Heart right ventricle (tissue), 16 donors: ENCODE measurements around the gene FBXO11. TPM values are rescaled to one million over a fixed set of nuclear protein-coding genes. Genes with fewer than 3 reads are reported as not detected.
A peak's percentile ranks its signal among the peaks of the same experiment; 100 is the strongest.

Source experiments
- ATAC-seq, 8 donors: fragments of 200-7000 bp; cut with Tn5 transposase; one replicate each; pipeline ENCODE4 v1.9.1; 2020; ENCODE audit warnings: mild to moderate bottlenecking in 8 of 8, moderate library complexity in 8 of 8, moderate number of reproducible peaks in 1 of 8
- DNase-seq, 2 donors: peaks; one replicate each; pipeline ENCODE4 v3.0.0-alpha.2; 2020
- H3K27ac ChIP-seq, 10 donors: fragments of 200-600 bp; sonication (generic) in 2 of 10; one replicate each; pipeline versions ENCODE4 v1.5.0 to v1.8.0; 2020 to 2022; ENCODE audit warnings: mild to moderate bottlenecking in 3 of 10
- H3K27me3 ChIP-seq, 7 donors: fragments of 200-600 bp; one replicate each; pipeline ENCODE4 v1.8.0; 2021 to 2022; ENCODE audit warnings: mild to moderate bottlenecking in 2 of 7
- H3K36me3 ChIP-seq, 9 donors: fragments of 200-600 bp; sonication (generic) in 1 of 9; one replicate each; pipeline versions ENCODE4 v1.5.0 to v1.8.0; 2020 to 2022; ENCODE audit warnings: mild to moderate bottlenecking in 2 of 9
- H3K4me1 ChIP-seq, 9 donors: fragments of 200-600 bp; sonication (generic) in 1 of 9; one replicate each; pipeline versions ENCODE4 v1.5.0 to v1.8.0; 2020 to 2022; ENCODE audit warnings: mild to moderate bottlenecking in 4 of 9
- H3K4me3 ChIP-seq, 10 donors: fragments of 200-600 bp; sonication (generic) in 2 of 10; one replicate each; pipeline versions ENCODE4 v1.5.0 to v1.8.0; 2020 to 2022; ENCODE audit warnings: mild to moderate bottlenecking in 7 of 10, moderate library complexity in 2 of 10
- H3K9me3 ChIP-seq, 11 donors: fragments of 200-600 bp in 10 of 11; sonication (generic) in 2 of 11; one replicate each; pipeline versions ENCODE4 v1.5.0 to v1.8.0; 2013 to 2022; ENCODE audit warnings: mild to moderate bottlenecking in 2 of 11, control low read depth in 1 of 11, moderate library complexity in 1 of 11
- CTCF ChIP-seq, 9 donors: fragments of 200-600 bp; sonication (generic) in 2 of 9; IDR thresholded peaks; one replicate each; pipeline versions ENCODE4 v1.5.0 to v1.8.0; 2021 to 2022; ENCODE audit warnings: antibody characterized with exemption in 9 of 9, mild to moderate bottlenecking in 5 of 9, moderate library complexity in 1 of 9
- WGBS, 2 donors: extraction: QIAGEN DNeasy Blood & Tissue Kit; methylation state at CpG; one replicate each; pipeline ENCODE4 v1.1.7; 2013; ENCODE audit warnings: inconsistent platforms in 1 of 2; 5-methylcytosine and 5-hydroxymethylcytosine counted together
- intact Hi-C, 10 donors: fragments of 100-400 bp; cut with DNase I; formaldehyde crosslinking; loops; one replicate each; pipeline versions ENCODE4 v1.11.1 to v1.14.2; 2022
- polyA plus RNA-seq, 2 donors: library from polyadenylated mRNA; stranded (reverse); fragments of 200-250 nt; gene quantifications; one replicate each; pipeline ENCODE4 v1.2.3, GENCODE V29; 2013
- total RNA-seq, 10 donors: library from RNA; stranded (reverse); fragmentation: NEBNext Ultra II Directional in 3 of 10; extraction: Animal tissue kit (Norgen Biotek cat#: 25700) in 3 of 10; gene quantifications; one replicate each; pipeline versions ENCODE4 v1.2.1 to v1.2.4, GENCODE V29; 2021 to 2023
- donor health status: Arrhythmogenic right ventricular cardiomyopathy.
- donor health status: ischemic (EF 13 %, LVEDD 7.1; RV severe dilation, severe dysfunction).
- donor health status: healthy with polysubstance abuse.
- donor health status: DM: no; HTN: yes; CAD: no.
- donor health status: DM: no; HTN: no; CAD: no.
- donor health status: ischemic (EF 25% LVEDD 6.9; RV normal size, moderate dysfunction).
- donor health status: ischemic (EF 25% LVEDD 5.7; RV mildly dilated, moderate dysfunction).
- donor health status: healthy.
- donor health status: DM: yes; HTN: yes; CAD: no.
- donor health status: Ischemic cardiomyopathy.
- donor health status: ischemic (EF 35%, LVEDD 5.7; RV mildly dilated, moderate dysfunction).
- donor health status: nonischemic (EF 11% LVEDD 7.7; RV severe dilation, severe dysfunction).
- donor health status: DM: yes; HTN: yes; CAD: no.
- donor health status: PGD.
- donor health status: ischemic (EF 29% LVEDD 5.4; RV normal size, mild dysfunction).
- donor health status: nonischemic (EF 23%, LVEDD 6.1; RV moderate dilation, normal function).

FBXO11 gene
- total and polyA plus RNA-seq, 12 donors: 15.7 to 48.2 (median 36.9) TPM

- intact Hi-C loops: loop anchor here (1.0 to 10.0 kb wide), 8 partner anchors 243 to 433 kb away; no protein-coding TSS in a partner anchor
- ATAC-seq: peak; percentile 63 to 86 (median 84)
- H3K27me3 ChIP-seq: peaks cover 0 to 4% (median 0%) of the 10 kb centered on the region in 7 donors
- TF ChIP-seq CTCF (IDR thresholded peaks at IDR 0.05): peak; percentile 95 to 100 (median 99)
- no peak overlapping the region for H3K27ac ChIP-seq
- peaks cover 0 to 9% (median 0%) of the 10 kb centered on the region in 11 donors for H3K9me3 ChIP-seq
- WGBS, 2 donors: 28 to 29% methylated on average over 28 of the region's 28 CpGs
- peaks cover 0 to 6% (median 0%) of the 10 kb centered on the region in 9 donors for H3K4me1 ChIP-seq
- DNase-seq: peak; percentile 57 to 75
- no peak overlapping the region for H3K4me3 ChIP-seq
- no peaks in the 10 kb centered on the region for H3K36me3 ChIP-seq
Observed at GRCh38 chr2:47767880-47768609, 138.3 kb downstream of the FBXO11 start.

- no peak overlapping the region for H3K4me3 ChIP-seq
- WGBS, 2 donors: 45 to 47% methylated on average over 3 of the region's 3 CpGs
- no peak overlapping the region for H3K27ac ChIP-seq
- no peak for ATAC-seq
- H3K9me3 ChIP-seq: peaks cover 0 to 9% (median 0%) of the 10 kb centered on the region in 11 donors
- no peaks in the 10 kb centered on the region for H3K36me3 ChIP-seq
- DNase-seq: no peak
- intact Hi-C loops: loop anchor here in 8 of 10 donors (2.0 to 10.0 kb wide), 6 partner anchors 243 to 433 kb away; no protein-coding TSS in a partner anchor
- H3K27me3 ChIP-seq: peaks cover 0 to 10% (median 0%) of the 10 kb centered on the region in 7 donors
- TF ChIP-seq CTCF (IDR thresholded peaks at IDR 0.05): no peak
- H3K4me1 ChIP-seq: peaks cover 0 to 6% (median 0%) of the 10 kb centered on the region in 9 donors
Observed at GRCh38 chr2:47767497-47767844, 138.8 kb downstream of the FBXO11 start.

GRCh38 chr2:47751856-47752414, 154.4 kb downstream of the FBXO11 start:
- peak overlapping the region in 1 of 10 donors; percentile 58 for H3K27ac ChIP-seq
- H3K27me3 ChIP-seq: peaks cover 0 to 13% (median 0%) of the 10 kb centered on the region in 7 donors
- WGBS, 2 donors: 72% methylated on average over 10 of the region's 10 CpGs
- DNase-seq: no peak
- H3K4me1 ChIP-seq: peaks cover 0 to 18% (median 0%) of the 10 kb centered on the region in 9 donors
- H3K4me3 ChIP-seq: no peak overlapping the region
- no peaks in the 10 kb centered on the region for H3K36me3 ChIP-seq
- ATAC-seq: no peak
- TF ChIP-seq CTCF (IDR thresholded peaks at IDR 0.05): no peak
- intact Hi-C loops: no loop called here
- H3K9me3 ChIP-seq: peaks cover 0 to 18% (median 6%) of the 10 kb centered on the region in 11 donors

GRCh38 chr2:47747878-47748277, 158.4 kb downstream of the FBXO11 start:
- intact Hi-C loops: no loop called here
- H3K27ac ChIP-seq: no peak overlapping the region
- DNase-seq: no peak
- no peaks in the 10 kb centered on the region for H3K36me3 ChIP-seq
- peaks cover 0 to 14% (median 0%) of the 10 kb centered on the region in 7 donors for H3K27me3 ChIP-seq
- ATAC-seq: no peak
- no peak for TF ChIP-seq CTCF (IDR thresholded peaks at IDR 0.05)
- peaks cover 0 to 20% (median 8%) of the 10 kb centered on the region in 11 donors for H3K9me3 ChIP-seq
- WGBS, 2 donors: 85 to 87% methylated on average over 4 of the region's 4 CpGs
- H3K4me1 ChIP-seq: peaks cover 0 to 13% (median 0%) of the 10 kb centered on the region in 9 donors
- no peak overlapping the region for H3K4me3 ChIP-seq
